Stimulated activated CD8-positive, alpha-beta memory T cell treated with anti-CD3 and anti-CD28 coated beads, Interleukin-4, amount 100 ng/mL, for 4 hours (primary cell): Measurements from ENCODE around the gene DST.
"Not testable (repeated sequence)": the region's sequence is repeated elsewhere in the genome, so short reads cannot be mapped to it uniquely, and the experiment has no call there.

Source experiments
- DNase-seq, 2 donors: peaks; one replicate each; pipeline ENCODE4 v3.0.0-alpha.2; 2020; ENCODE audit warnings: low read depth in 2 of 2, low spot score in 1 of 2

The DST gene

DNA sequence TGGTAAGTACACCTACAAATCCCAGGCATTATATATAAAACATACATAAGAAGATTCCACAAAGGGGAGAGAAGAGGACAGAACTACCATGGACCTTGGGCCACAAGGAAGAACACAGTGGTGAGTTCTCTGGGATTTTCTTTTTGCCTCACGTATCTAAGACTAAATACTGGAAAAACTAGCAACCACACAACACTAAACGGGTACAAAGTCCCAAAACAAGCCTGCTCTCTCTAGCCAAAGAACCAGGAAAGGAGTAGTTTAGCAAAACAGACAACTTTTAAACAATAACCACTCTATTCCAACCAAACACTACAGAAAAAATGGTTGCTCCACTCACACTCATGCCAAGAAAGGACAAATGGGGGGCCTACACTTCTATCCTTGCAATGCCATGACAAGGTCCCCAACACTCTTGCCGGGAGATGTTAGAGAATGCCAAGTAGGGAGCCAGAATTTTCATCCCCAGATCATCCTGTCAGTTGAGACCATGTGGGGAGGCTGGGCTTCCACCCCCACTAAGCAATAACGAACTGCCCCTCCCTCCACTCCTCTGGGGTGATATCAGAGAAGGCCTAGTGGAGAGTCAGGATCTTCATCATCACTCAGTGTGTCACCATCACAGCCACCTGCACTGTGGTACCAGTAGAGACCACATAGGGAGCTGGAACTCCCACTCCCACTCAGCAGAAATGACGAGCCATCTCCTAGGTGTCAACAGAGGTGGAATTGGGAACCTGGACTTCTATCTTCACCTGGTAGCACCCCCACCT, 123.5 kb downstream of the DST start:
- DNase-seq, result no peak

GRCh38 chr6:56517155-56517745, 125.4 kb downstream of the DST start:
- DNase-seq, result no peak

GRCh38 chr6:56516003-56516402, 126.7 kb downstream of the DST start:
- DNase-seq, result no peak

GRCh38 chr6:56515081-56515905, 127.4 kb downstream of the DST start:
- no peak for DNase-seq

DNA sequence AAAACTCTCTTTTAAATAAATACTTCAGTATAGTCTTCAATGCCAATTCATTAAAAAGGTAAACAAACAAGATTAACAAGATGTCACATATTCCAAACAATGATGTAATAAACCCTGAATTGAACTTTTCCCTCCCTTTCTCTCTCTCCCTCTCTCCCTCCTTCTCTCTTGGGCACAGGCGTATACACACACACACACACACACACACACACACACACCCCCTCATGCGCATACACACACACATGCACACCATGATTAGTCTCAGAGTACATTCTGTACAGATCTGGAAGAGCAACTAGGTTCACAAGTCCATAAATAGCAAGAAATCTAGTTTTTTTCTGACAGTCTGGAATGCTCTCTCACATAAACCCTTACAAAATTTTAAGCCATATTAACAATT, 128.3 kb downstream of the DST start:
- DNase-seq, result no peak

- no peak for DNase-seq
Measured at GRCh38 chr6:56513631-56514030, 129.1 kb downstream of the DST start.

DNA sequence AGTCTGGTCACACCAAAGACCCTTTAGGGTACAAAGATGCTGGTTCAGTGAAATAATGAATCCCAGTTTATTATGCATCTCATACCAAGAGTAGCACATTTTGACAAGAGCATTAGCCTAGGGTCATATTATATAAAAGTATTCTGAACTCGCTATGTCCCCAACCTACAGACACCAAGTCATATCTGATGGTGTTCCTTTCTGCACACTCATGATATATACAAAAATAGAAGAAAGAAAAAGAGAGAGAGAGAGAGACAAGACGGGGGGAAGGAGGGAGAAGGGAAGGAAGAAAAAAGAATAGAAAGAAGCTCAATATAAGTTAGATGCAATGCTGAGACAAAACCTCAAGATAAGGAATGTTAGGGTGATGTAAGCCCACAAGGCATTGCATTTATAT, 131.1 kb downstream of the DST start:
- no peak for DNase-seq

GRCh38 chr6:56510984-56511531, 131.6 kb downstream of the DST start:
- no peak for DNase-seq

DNA sequence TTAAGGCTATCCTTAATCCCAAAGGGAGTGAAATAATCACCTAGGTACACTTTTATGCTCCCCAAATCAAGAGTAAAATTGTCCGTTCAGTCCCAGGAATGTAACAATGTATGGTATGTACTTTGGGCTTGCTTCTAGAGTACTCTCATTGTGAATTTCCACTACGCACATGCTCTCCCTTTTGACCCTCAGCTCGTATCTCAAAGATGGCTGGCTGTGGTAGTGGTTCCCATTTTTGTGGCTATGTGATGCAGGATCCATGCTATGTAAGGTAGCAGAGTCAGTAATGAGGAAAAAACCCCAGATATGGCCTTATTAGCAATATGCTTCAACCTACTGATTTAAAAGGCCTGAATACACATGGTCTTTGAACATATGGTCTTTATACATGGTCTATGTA, 133.7 kb downstream of the DST start:
- no peak for DNase-seq

GRCh38 chr6:56507517-56507916, 135.2 kb downstream of the DST start:
- DNase-seq, result no peak

GRCh38 chr6:56505512-56506260, 137.0 kb downstream of the DST start:
- DNase-seq, result no peak

GRCh38 chr6:56501993-56502392, 140.7 kb downstream of the DST start:
- DNase-seq, result no peak

DNA sequence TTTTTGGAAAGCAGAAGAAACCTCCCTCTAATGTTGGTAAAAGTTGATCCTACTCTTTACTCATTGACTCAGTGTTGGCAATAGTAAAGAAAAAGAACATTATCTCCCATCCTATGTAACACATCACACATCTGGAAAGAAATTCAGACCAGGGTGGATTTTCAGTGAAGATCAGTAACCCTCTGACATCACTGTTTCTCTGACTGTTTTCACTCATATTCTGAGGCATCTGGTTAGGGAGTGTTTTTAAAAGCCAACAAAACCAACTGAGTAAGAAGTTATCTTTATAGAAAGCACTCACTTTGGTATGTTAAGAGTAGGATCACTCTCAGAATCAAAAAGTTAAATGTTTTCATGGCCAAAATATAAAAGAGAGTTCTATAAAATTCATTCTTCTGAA, 143.6 kb downstream of the DST start:
- no peak for DNase-seq

DNA sequence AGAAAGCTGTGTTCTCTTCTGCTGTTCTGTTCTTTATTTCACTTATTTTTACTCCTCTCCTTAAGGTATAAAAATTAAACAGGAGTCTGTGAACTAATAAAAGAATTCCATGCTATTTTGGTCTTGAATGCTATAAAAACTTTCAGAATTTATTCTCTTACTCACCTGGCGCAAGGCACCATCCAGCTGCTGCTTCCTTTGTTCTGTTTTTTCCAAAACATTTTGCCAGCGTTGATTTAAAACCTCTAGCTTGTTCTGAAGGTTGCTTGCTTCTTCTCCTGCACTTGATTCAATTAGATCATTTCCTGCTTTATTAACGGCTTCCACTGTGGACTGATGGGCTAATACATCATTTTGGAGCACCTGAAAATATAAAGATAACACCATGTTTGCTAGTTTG, 145.0 kb downstream of the DST start:
- DNase-seq, result no peak

DNA sequence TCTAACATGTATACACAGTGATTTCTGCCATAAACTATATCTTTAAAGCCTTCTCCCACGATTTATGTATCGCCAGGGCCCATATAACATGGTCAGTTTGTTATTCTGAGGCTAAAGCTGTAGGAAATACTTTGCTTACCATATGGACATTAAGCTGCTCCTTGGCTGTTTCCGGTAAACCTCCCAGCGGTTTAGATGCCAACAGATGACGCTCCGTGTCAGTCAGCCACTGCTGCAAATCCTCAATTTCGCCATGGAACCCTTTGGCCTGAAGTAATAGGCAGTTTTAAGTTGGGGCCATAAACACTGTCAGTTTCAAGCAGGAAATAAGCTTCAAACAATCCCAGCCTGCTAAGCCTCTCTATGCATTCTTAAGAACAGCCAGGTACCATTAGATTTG, 145.4 kb downstream of the DST start:
- no peak for DNase-seq

DNA sequence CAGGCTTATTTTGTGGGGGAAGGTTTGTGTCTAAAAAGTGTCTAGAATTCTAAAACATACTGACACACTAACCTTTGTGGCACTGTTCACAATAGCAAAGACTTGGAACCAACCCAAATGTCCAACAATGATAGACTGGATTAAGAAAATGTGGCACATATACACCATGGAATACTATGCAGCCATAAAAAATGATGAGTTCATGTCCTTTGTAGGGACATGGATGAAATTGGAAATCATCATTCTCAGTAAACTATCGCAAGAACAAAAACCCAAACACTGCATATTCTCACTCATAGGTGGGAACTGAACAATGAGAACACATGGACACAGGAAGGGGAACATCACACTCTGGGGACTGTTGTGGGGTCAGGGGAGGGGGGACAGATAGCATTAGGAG, 146.0 kb downstream of the DST start:
- not testable (repeated sequence) for DNase-seq

GRCh38 chr6:56495654-56496053, 147.0 kb downstream of the DST start:
- no peak for DNase-seq

DNA sequence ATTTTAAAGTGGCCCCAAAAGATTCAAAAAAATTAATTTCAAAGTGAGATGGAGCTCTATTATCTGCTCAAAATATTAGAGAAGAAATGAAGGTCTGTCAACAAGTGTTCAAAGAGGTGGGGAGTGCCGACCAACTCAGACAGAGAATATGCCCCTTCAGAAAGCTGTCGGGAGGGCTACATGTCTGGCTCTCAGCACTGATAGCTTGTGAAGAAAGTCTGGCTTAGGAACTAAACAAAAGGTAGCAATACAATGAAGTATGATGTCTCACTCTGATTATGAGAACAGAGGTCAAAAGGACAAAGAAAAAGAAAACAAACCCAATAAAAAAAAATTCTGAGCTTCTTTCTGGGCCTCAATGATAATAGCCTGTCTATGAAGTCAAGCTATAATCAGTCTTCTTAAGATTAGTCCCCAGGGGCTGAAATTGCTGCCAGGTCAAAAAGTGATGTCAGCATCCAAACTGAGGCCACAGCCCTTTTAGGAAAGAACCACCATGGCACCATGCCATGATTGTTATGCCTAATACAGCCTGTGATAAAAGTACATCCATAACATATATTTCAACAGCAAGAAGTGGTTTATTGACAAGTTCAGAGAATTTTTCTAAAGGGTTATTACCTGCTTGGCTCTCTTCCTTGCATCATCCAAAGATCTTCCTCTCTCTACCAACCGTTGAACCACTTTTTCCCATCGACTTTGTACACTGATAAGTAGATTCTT, 150.9 kb downstream of the DST start:
- DNase-seq, result no peak

DNA sequence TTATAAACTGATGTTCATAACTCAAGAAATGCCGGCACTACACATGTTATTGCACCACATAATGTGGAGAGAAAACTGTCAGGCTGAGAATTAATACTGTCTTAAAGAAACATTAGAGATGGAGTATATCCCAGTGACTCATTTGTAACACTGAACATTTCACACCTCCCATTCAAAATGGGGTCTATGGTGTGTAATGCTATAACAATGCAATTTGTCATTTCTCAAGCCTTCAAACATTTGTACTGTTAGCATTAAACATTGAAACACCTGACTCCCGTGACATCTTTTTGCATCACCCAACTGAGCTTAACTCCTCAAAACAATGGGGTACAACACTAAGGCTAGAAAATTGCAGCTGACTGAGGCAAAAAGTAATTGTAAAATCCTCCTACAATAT, 151.7 kb downstream of the DST start:
- no peak for DNase-seq

DNA sequence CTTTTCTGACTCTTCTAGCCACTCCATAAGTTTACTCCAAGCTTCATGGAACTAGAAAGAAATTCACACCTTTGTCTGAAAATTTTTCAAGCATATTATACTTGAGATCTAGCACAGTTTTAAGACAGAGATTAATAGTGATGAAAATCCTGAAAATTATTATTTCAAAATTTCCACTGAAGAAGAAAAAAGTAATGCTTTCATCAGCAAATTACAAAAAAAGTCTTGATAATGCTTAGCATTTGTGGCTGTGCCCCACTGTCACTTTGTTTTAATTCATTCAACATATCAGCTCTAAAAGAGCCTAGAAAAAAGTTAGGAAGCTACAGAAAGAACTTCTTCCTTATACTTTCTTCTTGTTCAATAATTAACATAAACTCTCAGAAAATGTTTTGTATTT, 153.1 kb downstream of the DST start:
- DNase-seq, result no peak

DNA sequence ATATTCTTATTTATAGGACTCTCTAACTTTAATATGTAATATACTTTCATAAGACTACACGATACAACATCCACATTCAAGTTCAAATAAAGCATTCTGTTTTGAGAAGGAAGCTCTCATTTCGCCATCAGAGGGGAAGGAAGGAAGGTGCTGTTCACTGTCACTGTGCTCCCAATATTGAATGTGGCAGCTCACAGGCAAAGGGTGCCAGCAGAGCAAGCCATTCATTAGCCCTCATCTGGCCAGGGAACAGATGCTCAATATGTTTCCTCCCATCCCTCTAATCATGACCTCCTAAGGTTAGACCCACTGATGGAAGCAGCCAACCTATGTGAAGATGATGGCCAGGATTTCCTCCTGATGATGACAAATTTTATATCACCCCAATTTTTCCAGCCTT, 154.4 kb downstream of the DST start:
- DNase-seq, result no peak
